Right lobe of liver (tissue), 4 donors: Measurements from ENCODE around the gene PCDHGB3.

ENCODE experiments used
- POLR2A ChIP-seq: fragments of 450-650 bp; IDR thresholded peaks from one replicate; pipeline ENCODE4 v1.6.1; 2017; ENCODE audit warnings: antibody characterized with exemption, mild to moderate bottlenecking
- TF ChIP-seq, protein P1 (sequence below), 4 donors: fragments of 200-600 bp in 3 of 4; fragments of 450-650 bp in 1 of 4; IDR thresholded peaks; one replicate each; pipeline versions ENCODE4 v1.5.1 to v1.8.0; 2016 to 2022; ENCODE audit warnings: antibody characterized with exemption in 4 of 4, mild to moderate bottlenecking in 2 of 4
- donor health status: DM: no; HTN: no; CAD: no.
- donor health status: DM: no; HTN: no; CAD: no.
- donor health status: DM: no; HTN: yes; CAD: no.

GRCh38 chr5:141351591-141351990 lies 18.5 kb upstream of the PCDHGB3 start:
- TF ChIP-seq, protein P1, sequence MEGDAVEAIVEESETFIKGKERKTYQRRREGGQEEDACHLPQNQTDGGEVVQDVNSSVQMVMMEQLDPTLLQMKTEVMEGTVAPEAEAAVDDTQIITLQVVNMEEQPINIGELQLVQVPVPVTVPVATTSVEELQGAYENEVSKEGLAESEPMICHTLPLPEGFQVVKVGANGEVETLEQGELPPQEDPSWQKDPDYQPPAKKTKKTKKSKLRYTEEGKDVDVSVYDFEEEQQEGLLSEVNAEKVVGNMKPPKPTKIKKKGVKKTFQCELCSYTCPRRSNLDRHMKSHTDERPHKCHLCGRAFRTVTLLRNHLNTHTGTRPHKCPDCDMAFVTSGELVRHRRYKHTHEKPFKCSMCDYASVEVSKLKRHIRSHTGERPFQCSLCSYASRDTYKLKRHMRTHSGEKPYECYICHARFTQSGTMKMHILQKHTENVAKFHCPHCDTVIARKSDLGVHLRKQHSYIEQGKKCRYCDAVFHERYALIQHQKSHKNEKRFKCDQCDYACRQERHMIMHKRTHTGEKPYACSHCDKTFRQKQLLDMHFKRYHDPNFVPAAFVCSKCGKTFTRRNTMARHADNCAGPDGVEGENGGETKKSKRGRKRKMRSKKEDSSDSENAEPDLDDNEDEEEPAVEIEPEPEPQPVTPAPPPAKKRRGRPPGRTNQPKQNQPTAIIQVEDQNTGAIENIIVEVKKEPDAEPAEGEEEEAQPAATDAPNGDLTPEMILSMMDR (IDR thresholded peaks at IDR 0.05), result no peak
- no peak for TF ChIP-seq POLR2A
